ENCODE data around the gene PARD3B.

The PARD3B gene

GRCh38 chr2:204681412-204681811 is 136.1 kb downstream of the PARD3B start:
- TF ChIP-seq CTCF (IDR thresholded peaks at IDR 0.05; ENCODE audit: control insufficient read depth, extremely low read depth, insufficient read depth): no peak
- DNase-seq (ENCODE audit: low read depth): no peak
- H3K4me3 ChIP-seq (ENCODE audit: low read depth, low read length): no peak overlapping the region

GRCh38 chr2:204683384-204683783 is 138.1 kb downstream of the PARD3B start:
- no peak for TF ChIP-seq CTCF (IDR thresholded peaks at IDR 0.05; ENCODE audit: control insufficient read depth, extremely low read depth, insufficient read depth)
- no peak for DNase-seq (ENCODE audit: low read depth)
- no peak overlapping the region for H3K4me3 ChIP-seq (ENCODE audit: low read depth, low read length)

GRCh38 chr2:204686406-204686805 is 141.1 kb downstream of the PARD3B start:
- no peak overlapping the region for H3K4me3 ChIP-seq (ENCODE audit: low read depth, low read length)
- TF ChIP-seq CTCF (IDR thresholded peaks at IDR 0.05; ENCODE audit: control insufficient read depth, extremely low read depth, insufficient read depth): no peak
- DNase-seq (ENCODE audit: low read depth): no peak

- no peak for DNase-seq (ENCODE audit: low read depth)
- TF ChIP-seq CTCF (IDR thresholded peaks at IDR 0.05; ENCODE audit: control insufficient read depth, extremely low read depth, insufficient read depth): no peak
- H3K4me3 ChIP-seq (ENCODE audit: low read depth, low read length): no peak overlapping the region
These were observed 142.5 kb downstream of the PARD3B start for GRCh38 chr2:204687776-204688175.

- no peak overlapping the region for H3K4me3 ChIP-seq (ENCODE audit: low read depth, low read length)
- peak; percentile 73 for TF ChIP-seq CTCF (IDR thresholded peaks at IDR 0.05; ENCODE audit: control insufficient read depth, extremely low read depth, insufficient read depth)
- peak; percentile 67 for DNase-seq (ENCODE audit: low read depth)
These were observed 146.7 kb downstream of the PARD3B start for GRCh38 chr2:204691911-204692510.

- DNase-seq (ENCODE audit: low read depth): no peak
- TF ChIP-seq CTCF (IDR thresholded peaks at IDR 0.05; ENCODE audit: control insufficient read depth, extremely low read depth, insufficient read depth): no peak
- H3K4me3 ChIP-seq (ENCODE audit: low read depth, low read length): no peak overlapping the region
These were observed 147.5 kb downstream of the PARD3B start for GRCh38 chr2:204692790-204693189.

- no peak for TF ChIP-seq CTCF (IDR thresholded peaks at IDR 0.05; ENCODE audit: control insufficient read depth, extremely low read depth, insufficient read depth)
These were observed 148.0 kb downstream of the PARD3B start for GRCh38 chr2:204693262-204693661.

More at GRCh38 chr2:204693262-204693661, 148.0 kb downstream of the PARD3B start:
- no peak overlapping the region for H3K4me3 ChIP-seq (ENCODE audit: low read depth, low read length)
- DNase-seq (ENCODE audit: low read depth): no peak
